Tibial nerve (tissue), 3 donors: Measurements from ENCODE around the gene MPP7.

Experiments
- POLR2A ChIP-seq, 2 donors: fragments of 450-650 bp; IDR thresholded peaks; one replicate each; pipeline ENCODE4 v1.6.1; 2017; ENCODE audit warnings: antibody characterized with exemption in 2 of 2, mild to moderate bottlenecking in 2 of 2, moderate library complexity in 2 of 2
- TF ChIP-seq, protein P1 (sequence below), 5 experiments: fragments of 200-600 bp in 3 of 5; fragments of 450-650 bp in 2 of 5; sonication (generic) in 3 of 5; IDR thresholded peaks; one replicate each; pipeline ENCODE4 v1.5.1; 2016 to 2019; ENCODE audit warnings: antibody characterized with exemption in 5 of 5, mild to moderate bottlenecking in 3 of 5, moderate library complexity in 2 of 5

DNA sequence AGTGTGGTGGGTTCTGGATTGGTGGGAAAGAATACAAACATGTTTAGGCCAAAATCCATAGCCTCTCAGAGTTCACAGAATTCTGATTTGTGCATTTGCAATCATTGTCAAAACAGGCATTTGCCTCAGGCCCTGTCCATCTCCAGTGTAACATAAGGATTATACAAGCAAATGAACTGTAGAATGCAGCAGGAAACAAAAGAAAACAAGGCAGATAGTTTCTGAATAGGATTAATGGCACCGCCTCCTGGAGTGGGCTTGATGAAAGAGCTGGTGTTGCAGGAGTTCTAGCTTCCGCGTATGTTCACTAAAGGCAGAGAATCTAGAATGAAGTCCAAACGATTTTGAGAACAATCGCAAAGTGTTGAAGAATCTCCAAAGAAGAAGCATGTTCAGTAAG, 11.3 kb upstream of the MPP7 start:
- TF ChIP-seq, protein P1, sequence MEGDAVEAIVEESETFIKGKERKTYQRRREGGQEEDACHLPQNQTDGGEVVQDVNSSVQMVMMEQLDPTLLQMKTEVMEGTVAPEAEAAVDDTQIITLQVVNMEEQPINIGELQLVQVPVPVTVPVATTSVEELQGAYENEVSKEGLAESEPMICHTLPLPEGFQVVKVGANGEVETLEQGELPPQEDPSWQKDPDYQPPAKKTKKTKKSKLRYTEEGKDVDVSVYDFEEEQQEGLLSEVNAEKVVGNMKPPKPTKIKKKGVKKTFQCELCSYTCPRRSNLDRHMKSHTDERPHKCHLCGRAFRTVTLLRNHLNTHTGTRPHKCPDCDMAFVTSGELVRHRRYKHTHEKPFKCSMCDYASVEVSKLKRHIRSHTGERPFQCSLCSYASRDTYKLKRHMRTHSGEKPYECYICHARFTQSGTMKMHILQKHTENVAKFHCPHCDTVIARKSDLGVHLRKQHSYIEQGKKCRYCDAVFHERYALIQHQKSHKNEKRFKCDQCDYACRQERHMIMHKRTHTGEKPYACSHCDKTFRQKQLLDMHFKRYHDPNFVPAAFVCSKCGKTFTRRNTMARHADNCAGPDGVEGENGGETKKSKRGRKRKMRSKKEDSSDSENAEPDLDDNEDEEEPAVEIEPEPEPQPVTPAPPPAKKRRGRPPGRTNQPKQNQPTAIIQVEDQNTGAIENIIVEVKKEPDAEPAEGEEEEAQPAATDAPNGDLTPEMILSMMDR (IDR thresholded peaks at IDR 0.05), result no peak
- TF ChIP-seq POLR2A (IDR thresholded peaks at IDR 0.05), result no peak
